MM.1S (cell line): ENCODE measurements around the gene METTL9.

ENCODE experiments used
- DNase-seq: peaks from one replicate; pipeline ENCODE4 v3.0.0-alpha.2; 2015
- H2AFZ ChIP-seq: fragments of 300-600 bp; sonication (generic); 2 replicates; pipeline ENCODE4 v1.6.0; 2016; ENCODE audit warnings: antibody characterized with exemption, low read length
- H3F3A ChIP-seq: fragments of 300-600 bp; sonication (generic); 2 replicates; pipeline ENCODE4 v1.6.1; 2016; ENCODE audit warnings: mild to moderate bottlenecking, antibody characterized with exemption, low read length, moderate library complexity, mixed read lengths; ENCODE audit not compliant: insufficient read depth
- H3K27ac ChIP-seq: fragments of 300-600 bp; sonication (generic); 2 replicates; pipeline ENCODE4 v1.5.1; 2016; ENCODE audit warnings: mild to moderate bottlenecking, low read length
- H3K27me3 ChIP-seq: fragments of 300-600 bp; sonication (generic); replicated peaks from 2 replicates; pipeline ENCODE4 v1.6.0; 2016; ENCODE audit warnings: low read length; ENCODE audit not compliant: insufficient read depth
- H3K36me3 ChIP-seq: fragments of 300-600 bp; sonication (generic); replicated peaks from 2 replicates; pipeline ENCODE4 v1.6.1; 2016; ENCODE audit warnings: mild to moderate bottlenecking, low read length, mixed read lengths; ENCODE audit not compliant: insufficient read depth
- H3K4me1 ChIP-seq: fragments of 300-600 bp; sonication (generic); 2 replicates; pipeline ENCODE4 v1.6.1; 2016; ENCODE audit warnings: low read length, mixed read lengths
- H3K4me2 ChIP-seq: fragments of 300-600 bp; sonication (generic); 2 replicates; pipeline ENCODE4 v1.6.0; 2016; ENCODE audit warnings: low read depth, low read length
- H3K4me3 ChIP-seq: fragments of 300-600 bp; sonication (generic); 2 replicates; pipeline ENCODE4 v1.5.1; 2016; ENCODE audit warnings: low read length, mixed read lengths
- H3K79me2 ChIP-seq: fragments of 300-600 bp; sonication (generic); 2 replicates; pipeline ENCODE4 v1.6.1; 2016; ENCODE audit warnings: mixed run types, low read length, mixed read lengths
- H3K9ac ChIP-seq: fragments of 300-600 bp; sonication (generic); 2 replicates; pipeline ENCODE4 v1.6.1; 2016; ENCODE audit warnings: low read length, mixed read lengths
- H3K9me2 ChIP-seq: fragments of 300-600 bp; sonication (generic); replicated peaks from 2 replicates; pipeline ENCODE4 v1.6.1; 2016; ENCODE audit warnings: mild to moderate bottlenecking, low read length, mixed read lengths; ENCODE audit not compliant: insufficient read depth
- H3K9me3 ChIP-seq: fragments of 300-600 bp; sonication (generic); replicated peaks from 2 replicates; pipeline ENCODE4 v1.6.1; 2016; ENCODE audit warnings: mild to moderate bottlenecking, low read length, mixed read lengths; ENCODE audit not compliant: insufficient read depth
- H4K20me1 ChIP-seq: fragments of 300-600 bp; sonication (generic); 2 replicates; pipeline ENCODE4 v1.6.1; 2016; ENCODE audit warnings: mild to moderate bottlenecking, low read length, moderate library complexity, mixed read lengths; ENCODE audit not compliant: insufficient read depth
- CTCF ChIP-seq: fragments of 300-600 bp; sonication (generic); IDR thresholded peaks from 2 replicates; pipeline ENCODE4 v1.5.1; 2016; ENCODE audit warnings: antibody characterized with exemption, low read length, mixed read lengths
- EZH2 ChIP-seq: fragments of 300-600 bp; sonication (generic); optimal IDR thresholded peaks from 2 replicates; pipeline ENCODE3; 2017; ENCODE audit warnings: low read depth, mild to moderate bottlenecking, antibody characterized with exemption, low read length, mixed read lengths
- EZH2phosphoT487 ChIP-seq: fragments of 300-600 bp; sonication (generic); IDR thresholded peaks from 2 replicates; pipeline ENCODE4 v1.6.1; 2018; ENCODE audit warnings: antibody characterized with exemption, low read length

Gene METTL9

GRCh38 chr16:21694609-21695008, 95.2 kb downstream of the METTL9 start:
- Histone ChIP-seq H3F3A (no peaks in the 10 kb centered on the region), H3K27me3 (no peaks in the 10 kb centered on the region), H3K4me1 (no peaks in the 10 kb centered on the region), H3K27ac (no peak overlapping the region), H3K36me3 (no peaks in the 10 kb centered on the region), H2AFZ (no peak overlapping the region), H3K9me3 (no peaks in the 10 kb centered on the region), H3K79me2 (no peaks in the 10 kb centered on the region), H4K20me1 (no peaks in the 10 kb centered on the region), H3K9ac (no peak overlapping the region), H3K4me3 (no peak overlapping the region), H3K9me2 (no peaks in the 10 kb centered on the region), H3K4me2 (no peak overlapping the region)
- no peak for TF ChIP-seq EZH2
- TF ChIP-seq CTCF, result no peak
- TF ChIP-seq EZH2phosphoT487, result no peak
- no peak for DNase-seq

DNA sequence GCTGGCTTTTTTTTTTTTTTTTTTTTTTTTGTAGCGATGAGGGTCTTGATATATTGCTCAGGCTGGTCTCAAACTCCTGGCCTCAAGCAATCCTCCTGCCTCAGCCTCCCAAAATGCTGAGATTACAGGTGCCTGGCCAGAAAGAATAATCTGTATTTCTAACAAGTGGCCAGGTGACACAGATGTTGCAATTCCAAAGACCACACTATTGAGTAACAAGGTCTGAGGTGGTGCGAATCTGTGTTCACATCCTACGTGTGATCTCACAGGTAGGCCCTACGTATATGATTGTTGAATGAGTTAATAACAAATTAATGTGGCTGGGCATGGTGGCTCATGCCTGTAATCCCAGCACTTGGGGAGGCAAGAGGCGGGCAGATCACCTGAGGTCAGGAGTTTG, 97.7 kb downstream of the METTL9 start:
- Histone ChIP-seq H3K4me3 (no peak overlapping the region), H3K9me2 (no peaks in the 10 kb centered on the region), H3K27ac (no peak overlapping the region), H2AFZ (no peak overlapping the region), H3K9ac (no peak overlapping the region), H3F3A (no peaks in the 10 kb centered on the region), H3K27me3 (no peaks in the 10 kb centered on the region), H3K4me1 (no peaks in the 10 kb centered on the region), H3K4me2 (no peak overlapping the region), H3K9me3 (no peaks in the 10 kb centered on the region), H3K36me3 (no peaks in the 10 kb centered on the region), H4K20me1 (no peaks in the 10 kb centered on the region), H3K79me2 (no peaks in the 10 kb centered on the region)
- DNase-seq, result no peak
- no peak for TF ChIP-seq EZH2

GRCh38 chr16:21698169-21699032, 99.0 kb downstream of the METTL9 start:
- no peak overlapping the region for H3K27ac ChIP-seq
- no peak for TF ChIP-seq EZH2phosphoT487
- TF ChIP-seq EZH2, result no peak
- no peak for TF ChIP-seq CTCF
- H2AFZ ChIP-seq, result no peak overlapping the region
- no peak for DNase-seq
- no peaks in the 10 kb centered on the region for H3K79me2 ChIP-seq
- no peaks in the 10 kb centered on the region for H3K9me2 ChIP-seq
- no peaks in the 10 kb centered on the region for H3K36me3 ChIP-seq
- H3K4me3 ChIP-seq, result no peak overlapping the region
- H3K9ac ChIP-seq, result no peak overlapping the region
- no peak overlapping the region for H3K4me2 ChIP-seq
- no peaks in the 10 kb centered on the region for H3F3A ChIP-seq
- no peaks in the 10 kb centered on the region for H4K20me1 ChIP-seq
- H3K27me3 ChIP-seq, result no peaks in the 10 kb centered on the region
- no peaks in the 10 kb centered on the region for H3K4me1 ChIP-seq
- no peaks in the 10 kb centered on the region for H3K9me3 ChIP-seq

- Histone ChIP-seq H3F3A (no peaks in the 10 kb centered on the region), H3K27me3 (peaks cover 7% of the 10 kb centered on the region), H3K4me2 (no peak overlapping the region), H3K79me2 (no peaks in the 10 kb centered on the region), H3K4me3 (no peak overlapping the region), H3K4me1 (no peaks in the 10 kb centered on the region; the same call in 1 of the 2 replicates), H3K9me3 (no peaks in the 10 kb centered on the region), H3K27ac (no peak overlapping the region), H3K36me3 (no peaks in the 10 kb centered on the region), H3K9ac (no peak overlapping the region), H3K9me2 (no peaks in the 10 kb centered on the region), H2AFZ (no peak overlapping the region), H4K20me1 (no peaks in the 10 kb centered on the region)
- TF ChIP-seq EZH2phosphoT487 (no peak), CTCF (no peak), EZH2 (no peak)
- no peak for DNase-seq
Observed at GRCh38 chr16:21701271-21701670, 101.9 kb downstream of the METTL9 start.
